ENCODE measurements around the gene AFP. TPM values are rescaled to one million over a fixed set of nuclear protein-coding genes. Genes with fewer than 3 reads are reported as not detected.

Gene AFP
- total and polyA plus RNA-seq, 2 donors, result 0.66 to 1.3 TPM

DNA sequence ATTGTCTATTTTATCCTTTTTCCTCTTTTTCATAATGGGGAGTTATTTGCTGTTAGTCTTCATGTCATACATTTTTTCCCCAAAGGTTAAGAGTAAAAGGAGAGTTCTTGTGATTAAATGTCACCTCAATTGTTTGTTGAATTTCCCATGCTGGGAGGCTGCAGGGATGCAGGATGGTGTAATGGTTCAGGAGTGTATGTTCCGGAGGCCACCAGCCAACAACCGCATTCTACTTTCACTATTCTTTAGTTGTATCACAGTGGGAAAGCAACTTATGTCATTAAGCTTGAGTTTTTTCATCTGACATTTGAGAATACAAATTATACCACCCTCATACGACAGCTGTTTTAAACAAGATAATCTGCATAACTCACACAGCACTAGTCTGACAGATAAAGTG lies 15.4 kb downstream of the AFP start:
- Histone ChIP-seq H3K4me1 (ENCODE audit: control insufficient read depth in 2 of 2, insufficient read depth in 2 of 2, low read length in 2 of 2) (no peaks in the 10 kb centered on the region), H3K9me3 (ENCODE audit: control insufficient read depth in 2 of 2, insufficient read depth in 1 of 2, low read length in 1 of 2) (no peaks in the 10 kb centered on the region), H3K27ac (ENCODE audit: low read depth in 1 of 2, low read length in 1 of 2) (no peak overlapping the region), H3K36me3 (ENCODE audit: control insufficient read depth in 2 of 2, insufficient read depth in 2 of 2, low read length in 1 of 2) (no peaks in the 10 kb centered on the region), H3K27me3 (ENCODE audit: control insufficient read depth in 2 of 2, insufficient read depth in 1 of 2, low read length in 1 of 2) (no peaks in the 10 kb centered on the region), H3K4me3 (ENCODE audit: low read length in 2 of 2) (no peak overlapping the region)
- DNase-seq (ENCODE audit: low read depth in 6 of 9, low spot score in 9 of 9), result no peak
- WGBS, result 95% methylated on average over 3 of the region's 3 CpGs

DNA sequence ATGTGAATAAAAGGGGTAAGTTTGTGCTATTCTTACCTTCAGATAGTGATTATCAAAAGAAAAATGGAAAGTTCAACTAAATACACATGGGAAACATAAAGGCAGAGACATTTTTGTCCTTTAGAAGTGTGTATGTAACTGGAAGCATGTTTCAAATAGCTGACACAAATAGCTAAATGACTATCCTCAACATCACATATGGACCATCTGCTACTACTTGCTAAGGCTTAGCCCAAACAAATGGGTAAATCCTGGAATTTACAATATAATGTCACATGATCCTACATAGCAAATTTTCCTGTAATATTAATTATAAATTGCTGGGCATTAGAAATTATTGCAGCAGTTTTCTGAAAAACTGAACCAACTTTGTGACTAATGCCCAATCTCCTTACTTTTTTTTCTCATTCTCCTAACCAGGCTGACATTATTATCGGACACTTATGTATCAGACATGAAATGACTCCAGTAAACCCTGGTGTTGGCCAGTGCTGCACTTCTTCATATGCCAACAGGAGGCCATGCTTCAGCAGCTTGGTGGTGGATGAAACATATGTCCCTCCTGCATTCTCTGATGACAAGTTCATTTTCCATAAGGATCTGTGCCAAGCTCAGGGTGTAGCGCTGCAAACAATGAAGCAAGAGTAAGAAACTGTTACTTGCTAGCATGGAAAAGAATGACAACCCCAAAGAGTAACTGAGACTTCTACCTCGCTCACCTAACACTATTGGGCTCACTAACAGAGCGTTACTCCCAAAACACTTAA lies 16.1 kb downstream of the AFP start:
- no peaks in the 10 kb centered on the region for H3K4me1 ChIP-seq (ENCODE audit: control insufficient read depth in 2 of 2, insufficient read depth in 2 of 2, low read length in 2 of 2)
- no peak overlapping the region for H3K27ac ChIP-seq (ENCODE audit: low read depth in 1 of 2, low read length in 1 of 2)
- H3K36me3 ChIP-seq (ENCODE audit: control insufficient read depth in 2 of 2, insufficient read depth in 2 of 2, low read length in 1 of 2), result no peaks in the 10 kb centered on the region
- no peaks in the 10 kb centered on the region for H3K27me3 ChIP-seq (ENCODE audit: control insufficient read depth in 2 of 2, insufficient read depth in 1 of 2, low read length in 1 of 2)
- no peaks in the 10 kb centered on the region for H3K9me3 ChIP-seq (ENCODE audit: control insufficient read depth in 2 of 2, insufficient read depth in 1 of 2, low read length in 1 of 2)
- WGBS, result 98% methylated on average over 4 of the region's 4 CpGs
- no peak overlapping the region for H3K4me3 ChIP-seq (ENCODE audit: low read length in 2 of 2)
- DNase-seq (ENCODE audit: low read depth in 6 of 9, low spot score in 9 of 9), result no peak

DNA sequence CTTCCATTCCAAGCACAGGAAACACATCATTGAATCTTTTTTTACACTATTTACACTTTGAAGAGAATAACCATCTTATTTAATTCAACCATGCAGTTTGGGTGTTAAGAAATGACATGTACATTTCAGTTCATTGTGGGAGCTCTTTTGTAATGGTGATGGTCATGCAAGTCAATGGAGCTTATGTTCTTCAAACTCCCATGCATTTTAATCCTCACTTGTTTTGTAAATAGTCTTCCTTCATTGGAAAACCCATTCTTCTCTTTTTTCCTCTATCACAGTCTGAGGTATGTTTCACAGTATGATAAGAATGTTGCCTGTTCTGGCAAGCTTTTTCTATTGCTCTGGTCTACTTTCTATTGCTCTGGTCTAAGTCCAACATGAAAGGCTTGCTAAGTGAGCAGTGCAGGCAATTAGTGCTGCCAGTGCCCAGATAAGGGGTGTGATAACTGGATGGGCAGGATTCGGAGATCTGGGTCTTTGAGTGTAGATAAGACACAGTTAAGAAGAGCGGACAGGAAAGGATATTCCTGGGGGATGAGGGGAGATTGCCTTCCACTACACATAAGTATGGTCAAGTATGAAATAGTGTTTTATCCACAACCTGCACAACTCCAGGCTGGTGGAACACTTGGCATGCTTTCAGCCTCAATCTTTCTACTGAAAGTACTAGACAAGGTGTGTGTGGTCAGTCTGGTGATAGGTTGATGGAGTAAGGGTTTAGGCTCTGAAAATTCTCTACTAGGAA lies 17.1 kb downstream of the AFP start:
- no peaks in the 10 kb centered on the region for H3K27me3 ChIP-seq (ENCODE audit: control insufficient read depth in 2 of 2, insufficient read depth in 1 of 2, low read length in 1 of 2)
- no peak overlapping the region for H3K27ac ChIP-seq (ENCODE audit: low read depth in 1 of 2, low read length in 1 of 2)
- no peak for DNase-seq (ENCODE audit: low read depth in 6 of 9, low spot score in 9 of 9)
- no peaks in the 10 kb centered on the region for H3K4me1 ChIP-seq (ENCODE audit: control insufficient read depth in 2 of 2, insufficient read depth in 2 of 2, low read length in 2 of 2)
- no peaks in the 10 kb centered on the region for H3K36me3 ChIP-seq (ENCODE audit: control insufficient read depth in 2 of 2, insufficient read depth in 2 of 2, low read length in 1 of 2)
- no peaks in the 10 kb centered on the region for H3K9me3 ChIP-seq (ENCODE audit: control insufficient read depth in 2 of 2, insufficient read depth in 1 of 2, low read length in 1 of 2)
- WGBS, result 100% methylated on average over 2 of the region's 2 CpGs
- H3K4me3 ChIP-seq (ENCODE audit: low read length in 2 of 2), result no peak overlapping the region

DNA sequence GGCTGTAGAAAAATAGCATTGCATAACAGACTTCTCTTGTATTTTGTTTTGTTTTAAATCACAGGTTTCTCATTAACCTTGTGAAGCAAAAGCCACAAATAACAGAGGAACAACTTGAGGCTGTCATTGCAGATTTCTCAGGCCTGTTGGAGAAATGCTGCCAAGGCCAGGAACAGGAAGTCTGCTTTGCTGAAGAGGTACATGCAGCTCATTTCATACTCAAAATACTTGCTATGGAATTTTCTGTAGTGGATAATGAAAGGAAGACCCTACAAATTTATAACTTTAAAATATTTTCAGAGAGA lies 17.6 kb downstream of the AFP start:
- no peaks in the 10 kb centered on the region for H3K9me3 ChIP-seq (ENCODE audit: control insufficient read depth in 2 of 2, insufficient read depth in 1 of 2, low read length in 1 of 2)
- H3K4me1 ChIP-seq (ENCODE audit: control insufficient read depth in 2 of 2, insufficient read depth in 2 of 2, low read length in 2 of 2), result no peaks in the 10 kb centered on the region
- DNase-seq (ENCODE audit: low read depth in 6 of 9, low spot score in 9 of 9), result no peak
- H3K27me3 ChIP-seq (ENCODE audit: control insufficient read depth in 2 of 2, insufficient read depth in 1 of 2, low read length in 1 of 2), result no peaks in the 10 kb centered on the region
- no peaks in the 10 kb centered on the region for H3K36me3 ChIP-seq (ENCODE audit: control insufficient read depth in 2 of 2, insufficient read depth in 2 of 2, low read length in 1 of 2)
- no peak overlapping the region for H3K27ac ChIP-seq (ENCODE audit: low read depth in 1 of 2, low read length in 1 of 2)
- no peak overlapping the region for H3K4me3 ChIP-seq (ENCODE audit: low read length in 2 of 2)

DNA sequence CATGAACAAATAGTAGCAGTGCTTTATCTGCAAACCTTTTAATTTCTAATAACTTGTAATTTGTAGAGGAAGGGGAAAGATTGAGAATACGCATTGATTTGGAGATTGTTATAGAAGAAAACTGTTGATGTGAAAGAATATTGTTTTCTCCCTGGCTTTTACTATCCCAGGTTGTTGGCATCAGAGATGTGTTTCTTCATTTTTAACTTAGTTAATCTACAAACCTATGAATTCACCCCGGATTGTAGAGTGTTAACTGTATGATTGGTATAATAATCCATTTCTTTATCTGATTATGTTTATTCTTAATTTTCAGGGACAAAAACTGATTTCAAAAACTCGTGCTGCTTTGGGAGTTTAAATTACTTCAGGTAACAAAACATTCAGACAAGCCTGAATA lies 18.9 kb downstream of the AFP start:
- H3K9me3 ChIP-seq (ENCODE audit: control insufficient read depth in 2 of 2, insufficient read depth in 1 of 2, low read length in 1 of 2), result no peaks in the 10 kb centered on the region
- DNase-seq (ENCODE audit: low read depth in 6 of 9, low spot score in 9 of 9), result no peak
- H3K36me3 ChIP-seq (ENCODE audit: control insufficient read depth in 2 of 2, insufficient read depth in 2 of 2, low read length in 1 of 2), result no peaks in the 10 kb centered on the region
- WGBS, result 95% methylated on average over 3 of the region's 3 CpGs
- no peaks in the 10 kb centered on the region for H3K4me1 ChIP-seq (ENCODE audit: control insufficient read depth in 2 of 2, insufficient read depth in 2 of 2, low read length in 2 of 2)
- H3K4me3 ChIP-seq (ENCODE audit: low read length in 2 of 2), result no peak overlapping the region
- H3K27ac ChIP-seq (ENCODE audit: low read depth in 1 of 2, low read length in 1 of 2), result no peak overlapping the region
- no peaks in the 10 kb centered on the region for H3K27me3 ChIP-seq (ENCODE audit: control insufficient read depth in 2 of 2, insufficient read depth in 1 of 2, low read length in 1 of 2)

DNA sequence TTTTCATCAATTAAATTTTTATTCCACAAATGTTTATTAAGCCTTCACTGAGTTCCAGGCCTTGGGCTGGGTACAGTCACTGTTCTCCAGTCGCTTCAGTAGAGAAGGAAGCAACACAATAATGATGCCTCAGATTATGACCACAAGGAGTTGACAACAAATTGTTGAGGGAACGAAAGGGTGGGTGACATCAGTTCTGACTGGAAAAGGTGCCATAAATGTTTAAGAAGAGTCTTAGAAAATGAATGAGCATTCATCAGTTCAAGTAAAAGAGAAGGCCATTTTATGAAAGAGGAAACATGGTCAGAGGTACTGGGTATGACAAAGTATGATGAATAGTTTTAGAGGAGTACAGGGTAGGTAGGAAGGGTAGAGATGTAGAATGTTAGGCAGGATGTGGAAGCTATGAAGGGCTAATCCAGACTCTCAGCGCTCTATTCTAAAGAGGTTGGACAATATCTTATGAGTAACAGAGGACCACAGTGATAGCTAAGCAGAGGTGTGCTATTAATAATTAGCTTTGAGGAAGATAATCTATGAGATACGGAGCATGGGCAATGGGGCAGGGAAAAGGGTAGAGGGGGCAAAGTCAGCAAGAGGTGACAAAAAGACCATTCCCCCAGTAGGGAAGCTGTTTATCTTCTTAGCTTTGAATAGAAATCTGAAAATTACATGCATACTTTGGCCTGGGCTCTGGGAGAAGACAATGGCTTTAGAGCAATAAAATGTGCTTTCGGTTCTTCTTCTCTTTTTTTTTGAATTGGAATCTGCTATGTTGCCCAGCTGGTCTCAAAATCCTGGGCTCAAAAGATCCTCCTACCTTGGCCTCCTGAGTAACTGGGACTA lies 20.4 kb downstream of the AFP start:
- Histone ChIP-seq H3K27me3 (ENCODE audit: control insufficient read depth in 2 of 2, insufficient read depth in 1 of 2, low read length in 1 of 2) (no peaks in the 10 kb centered on the region), H3K4me3 (ENCODE audit: low read length in 2 of 2) (no peak overlapping the region), H3K9me3 (ENCODE audit: control insufficient read depth in 2 of 2, insufficient read depth in 1 of 2, low read length in 1 of 2) (no peaks in the 10 kb centered on the region), H3K4me1 (ENCODE audit: control insufficient read depth in 2 of 2, insufficient read depth in 2 of 2, low read length in 2 of 2) (no peaks in the 10 kb centered on the region), H3K36me3 (ENCODE audit: control insufficient read depth in 2 of 2, insufficient read depth in 2 of 2, low read length in 1 of 2) (no peaks in the 10 kb centered on the region), H3K27ac (ENCODE audit: low read depth in 1 of 2, low read length in 1 of 2) (no peak overlapping the region)
- no peak for DNase-seq (ENCODE audit: low read depth in 6 of 9, low spot score in 9 of 9)
- 93% methylated on average over 5 of the region's 5 CpGs for WGBS

DNA sequence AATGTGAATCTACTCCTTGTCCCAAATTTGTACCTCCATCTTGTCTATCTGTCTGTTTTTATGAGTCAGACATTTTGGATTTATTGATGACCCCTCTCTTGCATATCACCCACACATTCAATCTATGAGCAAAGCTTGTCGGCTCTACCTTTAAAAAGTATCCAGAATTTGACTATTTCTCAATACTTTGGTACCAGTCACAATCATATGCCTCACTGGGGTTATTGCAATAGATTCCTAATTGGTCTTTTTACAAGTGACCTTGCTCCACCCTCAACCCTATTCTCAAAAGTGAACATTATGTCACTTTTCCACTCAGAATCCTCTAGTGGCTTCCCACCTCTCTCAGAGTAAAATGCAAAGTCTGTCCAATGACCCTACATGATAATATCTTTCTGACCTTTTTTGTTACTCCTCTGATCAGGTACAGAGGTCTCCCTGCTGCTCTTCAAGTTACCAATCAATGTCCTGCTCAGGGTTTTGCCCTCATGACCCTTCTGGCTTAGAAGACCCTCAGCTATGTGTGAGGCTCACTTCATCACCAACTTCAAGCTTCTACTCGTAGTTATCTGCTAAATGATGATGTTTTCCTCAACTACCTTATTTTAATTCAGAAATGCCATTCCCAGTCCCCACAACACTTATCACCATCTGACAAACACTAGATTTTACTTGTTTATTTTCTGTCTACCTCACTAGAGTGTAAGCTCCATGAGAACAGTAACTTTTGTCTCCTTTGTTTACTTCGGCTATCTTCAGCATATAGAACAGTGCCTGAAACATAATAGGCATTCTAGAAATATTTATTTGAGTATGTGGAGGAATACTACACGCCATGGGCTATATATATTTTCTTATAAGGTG lies 22.4 kb downstream of the AFP start:
- Histone ChIP-seq H3K4me3 (ENCODE audit: low read length in 2 of 2) (no peak overlapping the region), H3K9me3 (ENCODE audit: control insufficient read depth in 2 of 2, insufficient read depth in 1 of 2, low read length in 1 of 2) (no peaks in the 10 kb centered on the region), H3K27ac (ENCODE audit: low read depth in 1 of 2, low read length in 1 of 2) (no peak overlapping the region), H3K27me3 (ENCODE audit: control insufficient read depth in 2 of 2, insufficient read depth in 1 of 2, low read length in 1 of 2) (no peaks in the 10 kb centered on the region), H3K4me1 (ENCODE audit: control insufficient read depth in 2 of 2, insufficient read depth in 2 of 2, low read length in 2 of 2) (no peaks in the 10 kb centered on the region), H3K36me3 (ENCODE audit: control insufficient read depth in 2 of 2, insufficient read depth in 2 of 2, low read length in 1 of 2) (no peaks in the 10 kb centered on the region)
- WGBS, result 97% methylated on average over 4 of the region's 4 CpGs
- no peak for DNase-seq (ENCODE audit: low read depth in 6 of 9, low spot score in 9 of 9)

DNA sequence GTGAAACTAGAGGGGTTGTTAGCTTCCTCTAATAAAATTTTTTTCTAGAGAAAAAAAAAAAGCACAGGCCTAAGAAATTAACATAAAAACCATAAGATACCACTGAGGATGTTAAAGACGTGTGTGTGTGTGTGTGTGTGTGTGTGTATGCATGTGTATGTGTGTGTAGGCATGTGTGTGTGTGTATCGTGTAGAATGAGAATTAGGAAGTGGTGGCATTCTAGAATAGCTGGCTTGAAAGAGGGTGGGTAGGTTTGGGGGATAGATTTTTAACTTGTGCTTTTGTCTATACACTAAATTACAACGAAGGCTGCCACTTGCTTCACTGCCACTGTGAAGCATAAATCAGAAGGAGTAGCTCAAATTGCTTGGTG lies 23.0 kb downstream of the AFP start:
- Histone ChIP-seq H3K36me3 (ENCODE audit: control insufficient read depth in 2 of 2, insufficient read depth in 2 of 2, low read length in 1 of 2) (no peaks in the 10 kb centered on the region), H3K27me3 (ENCODE audit: control insufficient read depth in 2 of 2, insufficient read depth in 1 of 2, low read length in 1 of 2) (no peaks in the 10 kb centered on the region), H3K4me1 (ENCODE audit: control insufficient read depth in 2 of 2, insufficient read depth in 2 of 2, low read length in 2 of 2) (no peaks in the 10 kb centered on the region), H3K9me3 (ENCODE audit: control insufficient read depth in 2 of 2, insufficient read depth in 1 of 2, low read length in 1 of 2) (no peaks in the 10 kb centered on the region), H3K27ac (ENCODE audit: low read depth in 1 of 2, low read length in 1 of 2) (no peak overlapping the region), H3K4me3 (ENCODE audit: low read length in 2 of 2) (no peak overlapping the region)
- DNase-seq (ENCODE audit: low read depth in 6 of 9, low spot score in 9 of 9), result no peak
- 81% methylated on average over 3 of the region's 3 CpGs for WGBS
